Activated naive CD4-positive, alpha-beta T cell treated with anti-CD3 and anti-CD28 coated beads, Interleukin-2, amount 50 U/mL, for 72 hours (primary cell): Measurements from ENCODE around the gene APPL2. TPM values are rescaled to one million over a fixed set of nuclear protein-coding genes. Genes with fewer than 3 reads are reported as not detected.
A peak's percentile ranks its signal among the peaks of the same experiment; 100 is the strongest.
"Not testable (repeated sequence)": the region's sequence is repeated elsewhere in the genome, so short reads cannot be mapped to it uniquely, and the experiment has no call there.

Source experiments
- ATAC-seq, 2 donors: fragments of 150-1000 bp; cut with Tn5 transposase; 2 replicates each; pipeline ENCODE4 v1.10.0; 2021; ENCODE audit warnings: mild to moderate bottlenecking in 2 of 2, moderate library complexity in 2 of 2
- DNase-seq, 2 donors: peaks; one replicate each; pipeline ENCODE4 v3.0.0; 2021 to 2022; ENCODE audit warnings: low spot score in 2 of 2
- H3K27ac Mint-ChIP-seq, 2 donors: one replicate each; pipeline ENCODE4 v1.8.0; 2022; ENCODE audit warnings: mild to moderate bottlenecking in 2 of 2, mixed read lengths in 2 of 2
- H3K36me3 Mint-ChIP-seq, 2 donors: one replicate each; pipeline ENCODE4 v1.8.0; 2022; ENCODE audit warnings: mixed read lengths in 2 of 2
- H3K9me3 Mint-ChIP-seq, 2 donors: one replicate each; pipeline ENCODE4 v1.8.0; 2022; ENCODE audit warnings: mixed read lengths in 2 of 2
- total RNA-seq, 2 donors: library from RNA; stranded (reverse); gene quantifications; one replicate each; pipeline ENCODE4 v1.2.3, GENCODE V29; 2022

Gene APPL2
- total RNA-seq, 2 donors from 2014 or later: 17.2 to 19.3 TPM

DNA sequence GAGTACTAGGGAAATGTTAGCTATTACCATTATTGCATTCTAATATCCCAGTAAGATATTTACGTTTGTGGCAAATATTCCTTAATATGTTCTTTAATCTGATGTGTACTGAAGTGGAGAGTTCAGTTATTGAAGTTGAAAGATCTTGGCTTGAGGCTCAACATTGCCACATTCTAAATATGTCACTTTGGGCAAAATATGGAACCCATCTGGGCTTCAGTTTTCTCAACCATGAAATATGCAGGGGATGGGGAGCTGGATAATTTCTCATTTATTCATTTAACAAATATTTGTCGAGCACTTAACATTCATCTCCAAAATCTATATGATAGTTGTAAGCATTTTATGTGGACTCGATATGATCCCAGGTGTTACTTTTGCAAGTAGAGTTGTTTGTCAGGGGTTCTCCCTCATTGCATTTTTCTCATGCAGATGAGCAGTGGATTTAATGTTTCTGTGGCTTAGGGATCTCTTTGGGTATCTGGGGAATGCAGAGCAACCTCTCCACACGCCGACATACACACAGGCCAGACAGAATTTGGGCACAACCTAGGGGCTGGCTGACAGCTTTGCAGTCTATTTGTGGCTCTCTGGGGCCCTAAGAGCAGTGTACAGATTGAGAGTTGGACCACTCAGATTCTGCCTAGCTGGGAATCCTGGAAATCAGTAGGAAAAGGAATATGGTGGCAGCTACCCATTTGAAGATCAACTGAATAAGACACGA lies 26.6 kb upstream of the APPL2 start:
- H3K36me3 Mint-ChIP-seq: no peaks in the 10 kb centered on the region
- H3K27ac Mint-ChIP-seq: no peak overlapping the region
- ATAC-seq (no peak), DNase-seq (no peak)
- no peaks in the 10 kb centered on the region for H3K9me3 Mint-ChIP-seq

- Mint-ChIP-seq H3K36me3 (no peaks in the 10 kb centered on the region), H3K9me3 (no peaks in the 10 kb centered on the region), H3K27ac (no peak overlapping the region)
- DNase-seq (no peak), ATAC-seq (no peak)
Observed at GRCh38 chr12:105261010-105261409, 25.0 kb upstream of the APPL2 start.

- no peaks in the 10 kb centered on the region for H3K9me3 Mint-ChIP-seq
- no peak overlapping the region for H3K27ac Mint-ChIP-seq
- no peak for ATAC-seq
- no peaks in the 10 kb centered on the region for H3K36me3 Mint-ChIP-seq
- no peak for DNase-seq
Observed at GRCh38 chr12:105259226-105259625, 23.3 kb upstream of the APPL2 start.

DNA sequence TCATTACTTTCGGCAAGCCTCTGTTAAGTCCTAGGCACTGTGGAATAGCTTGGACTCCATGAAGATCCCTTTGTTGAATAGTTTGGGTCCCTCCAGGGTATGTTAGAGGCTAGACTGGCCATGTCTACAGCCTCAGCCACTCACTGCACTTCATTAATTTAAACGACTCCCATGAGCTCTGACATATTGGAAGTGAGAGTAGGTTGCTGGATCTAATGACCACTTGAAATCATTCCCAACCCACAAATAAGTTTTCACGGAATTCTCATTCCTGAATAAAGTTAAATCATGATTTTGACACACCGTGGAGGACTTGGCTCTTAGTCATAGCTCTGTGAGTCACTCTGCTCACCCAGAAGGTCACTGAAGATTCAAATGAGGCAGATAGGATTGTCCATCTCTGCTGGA lies 21.4 kb upstream of the APPL2 start:
- ATAC-seq (no peak), DNase-seq (no peak)
- Mint-ChIP-seq H3K27ac (peak overlapping the region in 1 of 2 donors; percentile 41), H3K36me3 (no peaks in the 10 kb centered on the region), H3K9me3 (no peaks in the 10 kb centered on the region)

GRCh38 chr12:105256921-105257320 lies 20.9 kb upstream of the APPL2 start:
- ATAC-seq (no peak), DNase-seq (no peak)
- peak overlapping the region in 1 of 2 donors; percentile 41 for H3K27ac Mint-ChIP-seq
- no peaks in the 10 kb centered on the region for H3K9me3 Mint-ChIP-seq
- no peaks in the 10 kb centered on the region for H3K36me3 Mint-ChIP-seq

DNA sequence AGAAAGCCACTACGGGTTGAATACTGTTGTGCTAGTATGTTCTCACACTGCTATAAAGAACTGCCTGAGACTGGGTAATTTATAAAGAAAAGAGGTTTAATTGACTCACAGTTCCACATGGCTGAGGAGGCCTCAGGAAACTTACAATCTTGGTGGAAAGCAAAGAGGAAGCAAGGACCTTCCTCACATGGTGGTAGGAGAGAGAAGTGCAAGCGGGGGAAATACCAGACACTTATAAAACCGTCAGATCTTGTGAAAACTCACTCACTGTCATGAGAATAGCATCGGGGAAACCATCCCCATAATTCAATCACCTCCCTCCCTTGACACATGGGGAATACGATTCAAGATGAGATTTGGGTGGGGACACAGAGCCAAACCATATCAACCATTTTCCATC lies 20.5 kb upstream of the APPL2 start:
- not testable (repeated sequence) for ATAC-seq

DNA sequence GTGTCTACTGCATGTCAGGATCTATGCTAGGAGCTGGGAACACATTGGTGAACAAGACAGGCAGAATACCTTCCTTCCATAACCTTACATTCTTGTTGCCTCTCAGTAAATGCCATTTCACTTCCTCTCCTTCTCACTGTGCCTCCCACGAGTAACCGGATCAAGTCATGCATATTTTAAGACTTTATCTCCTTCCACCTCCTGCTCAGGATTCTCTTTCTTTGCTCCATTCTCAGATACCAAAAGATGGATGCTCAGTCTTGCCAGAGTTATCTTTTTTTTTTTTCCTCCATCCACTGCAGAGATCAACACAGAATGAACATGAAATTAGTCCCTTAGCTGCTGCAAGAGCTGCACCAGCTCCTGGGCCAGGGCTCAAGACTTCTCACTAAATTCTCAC lies 20.0 kb upstream of the APPL2 start:
- no peaks in the 10 kb centered on the region for H3K36me3 Mint-ChIP-seq
- ATAC-seq (no peak), DNase-seq (no peak)
- no peak overlapping the region for H3K27ac Mint-ChIP-seq
- H3K9me3 Mint-ChIP-seq: no peaks in the 10 kb centered on the region

More for the DNA sequence above, 20.5 kb upstream of the APPL2 start:
- peak overlapping the region in 1 of 2 donors; percentile 41 for H3K27ac Mint-ChIP-seq
- not testable (repeated sequence) for H3K9me3 Mint-ChIP-seq, DNase-seq, H3K36me3 Mint-ChIP-seq

- DNase-seq (no peak), ATAC-seq (peak in 1 of 2 donors; percentile 35)
- H3K9me3 Mint-ChIP-seq: no peaks in the 10 kb centered on the region
- H3K36me3 Mint-ChIP-seq: no peaks in the 10 kb centered on the region
- H3K27ac Mint-ChIP-seq: peak overlapping the region in 1 of 2 donors; percentile 1
Observed at GRCh38 chr12:105253866-105254513, 18.0 kb upstream of the APPL2 start.

GRCh38 chr12:105252901-105253300 lies 16.9 kb upstream of the APPL2 start:
- ATAC-seq: no peak
- Mint-ChIP-seq H3K36me3 (no peaks in the 10 kb centered on the region), H3K9me3 (no peaks in the 10 kb centered on the region), H3K27ac (no peak overlapping the region)
- DNase-seq: no peak

DNA sequence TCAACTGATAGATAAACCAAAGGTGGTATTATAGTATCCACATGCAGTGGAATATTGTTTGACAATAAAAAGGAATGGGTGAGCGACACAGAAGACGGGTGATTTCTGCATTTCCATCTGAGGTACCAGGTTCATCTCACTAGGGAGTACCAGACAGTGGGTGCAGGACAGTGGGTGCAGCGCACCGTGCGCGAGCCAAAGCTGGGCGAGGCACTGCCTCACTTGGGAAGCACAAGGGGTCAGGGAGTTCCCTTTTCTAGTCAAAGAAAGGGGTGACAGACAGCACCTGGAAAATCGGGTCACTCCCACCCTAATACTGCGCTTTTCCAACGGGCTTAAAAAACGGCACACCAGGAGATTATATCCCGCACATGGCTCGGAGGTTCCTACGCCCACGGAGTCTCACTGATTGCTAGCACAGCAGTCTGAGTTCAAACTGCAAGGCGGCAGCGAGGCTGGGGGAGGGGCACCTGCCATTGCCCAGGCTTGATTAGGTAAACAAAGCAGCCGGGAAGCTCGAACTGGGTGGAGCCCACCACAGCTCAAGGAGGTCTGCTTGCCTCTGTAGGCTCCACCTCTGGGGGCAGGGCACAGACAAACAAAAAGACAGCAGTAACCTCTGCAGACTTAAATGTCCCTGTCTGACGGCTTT lies 9.9 kb upstream of the APPL2 start:
- H3K36me3 Mint-ChIP-seq, ATAC-seq, DNase-seq, H3K9me3 Mint-ChIP-seq, H3K27ac Mint-ChIP-seq: not testable (repeated sequence)

GRCh38 chr12:105245291-105245690 lies 9.3 kb upstream of the APPL2 start:
- no peak for DNase-seq
- H3K27ac Mint-ChIP-seq: no peak overlapping the region
- ATAC-seq: no peak
- H3K36me3 Mint-ChIP-seq: peaks cover 5 to 8% of the 10 kb centered on the region in 2 donors
- H3K9me3 Mint-ChIP-seq: peaks cover 4% of the 10 kb centered on the region in 2 donors

DNA sequence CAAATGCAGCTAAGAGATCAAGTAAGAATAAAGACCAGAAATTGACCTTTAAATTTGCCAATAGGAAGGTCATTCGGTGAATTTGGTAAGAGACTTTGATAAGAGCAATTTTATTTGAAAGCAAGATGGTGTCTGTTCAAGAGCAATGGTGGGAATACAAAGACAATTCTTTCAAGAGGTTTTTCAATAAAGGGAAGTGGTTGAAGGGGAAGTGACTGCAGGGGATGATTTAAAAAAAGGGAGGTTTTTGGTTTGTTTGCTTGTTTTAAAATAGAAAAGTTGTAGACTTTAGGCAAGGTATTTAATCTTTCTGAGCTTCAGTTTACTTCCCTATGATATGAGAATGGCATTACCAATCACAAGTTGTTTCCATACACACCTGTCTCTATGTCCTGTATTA lies 4.3 kb upstream of the APPL2 start:
- DNase-seq (no peak), ATAC-seq (no peak)
- Mint-ChIP-seq H3K36me3 (no peaks in the 10 kb centered on the region), H3K9me3 (no peaks in the 10 kb centered on the region), H3K27ac (no peak overlapping the region)

GRCh38 chr12:105239304-105239703 lies 3.3 kb upstream of the APPL2 start:
- Mint-ChIP-seq H3K36me3 (no peaks in the 10 kb centered on the region), H3K27ac (no peak overlapping the region), H3K9me3 (no peaks in the 10 kb centered on the region)
- ATAC-seq (no peak), DNase-seq (no peak)

DNA sequence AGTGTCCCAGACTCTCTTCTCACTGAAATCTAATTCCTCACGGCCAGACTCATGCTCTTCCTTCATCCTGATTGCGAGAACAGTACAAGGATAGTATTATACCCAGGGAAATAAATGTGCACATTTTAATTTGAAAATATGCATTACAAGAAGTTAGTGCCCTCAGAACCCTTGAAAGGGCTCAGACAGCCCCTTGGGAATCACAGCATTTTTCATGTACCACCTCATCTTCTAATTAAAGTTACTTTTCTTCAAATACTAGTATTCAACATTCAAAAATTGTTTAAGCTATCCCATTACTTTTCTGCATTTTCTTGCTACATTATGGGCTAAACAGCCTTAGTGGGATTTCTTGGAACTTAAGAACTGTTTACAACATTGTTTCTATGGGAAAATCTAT lies 1.7 kb upstream of the APPL2 start:
- H3K9me3 Mint-ChIP-seq: no peaks in the 10 kb centered on the region
- ATAC-seq: no peak
- no peak overlapping the region for H3K27ac Mint-ChIP-seq
- H3K36me3 Mint-ChIP-seq: no peaks in the 10 kb centered on the region
- DNase-seq: no peak

GRCh38 chr12:105235281-105235731 lies 668 bp downstream of the APPL2 start:
- no peaks in the 10 kb centered on the region for H3K36me3 Mint-ChIP-seq
- H3K27ac Mint-ChIP-seq: peak overlapping the region; percentile 88 to 91
- ATAC-seq (peak in 1 of 2 donors; percentile 39), DNase-seq (no peak)
- no peaks in the 10 kb centered on the region for H3K9me3 Mint-ChIP-seq

DNA sequence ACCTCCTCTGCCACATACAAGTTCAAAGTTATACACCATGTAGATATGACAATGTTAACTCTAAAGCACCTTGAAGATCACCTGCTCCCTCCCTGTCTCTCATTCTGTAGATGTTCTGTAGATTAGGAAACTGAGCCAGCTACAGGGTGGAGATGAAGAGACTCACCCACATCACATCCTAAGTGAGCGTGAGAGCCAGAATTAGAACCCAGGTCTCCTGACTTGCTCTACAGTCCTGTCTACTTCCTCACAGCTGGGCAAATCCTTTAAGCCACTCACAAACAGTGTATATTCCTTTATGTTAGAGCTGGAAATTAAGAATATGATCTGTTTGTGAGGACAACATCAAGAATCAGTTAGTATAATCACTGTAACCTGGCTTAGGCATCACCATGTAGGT lies 1.8 kb downstream of the APPL2 start:
- ATAC-seq (no peak), DNase-seq (no peak)
- Mint-ChIP-seq H3K9me3 (no peaks in the 10 kb centered on the region), H3K36me3 (no peaks in the 10 kb centered on the region), H3K27ac (peak overlapping the region in 1 of 2 donors; percentile 88)

- DNase-seq (no peak), ATAC-seq (no peak)
- no peak overlapping the region for H3K27ac Mint-ChIP-seq
- no peaks in the 10 kb centered on the region for H3K9me3 Mint-ChIP-seq
- H3K36me3 Mint-ChIP-seq: peaks cover 0 to 6% of the 10 kb centered on the region in 2 donors
Observed at GRCh38 chr12:105233041-105233905, 2.7 kb downstream of the APPL2 start.
